Neural cell (in vitro differentiated cells): Measurements from ENCODE around the gene SHPK.

Source experiments
- EZH2 ChIP-seq: fragments of 200-600, 300-800 bp; shearing (Covaris generic), sonication (generic); IDR thresholded peaks from 2 replicates; pipeline ENCODE4 v1.6.1; 2014; ENCODE audit warnings: antibody characterized with exemption, low read length, borderline replicate concordance, mild to moderate bottlenecking; ENCODE audit not compliant: insufficient read depth, poor library complexity, severe bottlenecking
- SMC3 ChIP-seq: fragments of 450-650 bp; conservative IDR thresholded peaks from 2 replicates; pipeline ENCODE4 v1.6.1; 2014; ENCODE audit warnings: antibody characterized with exemption, mild to moderate bottlenecking, moderate library complexity; ENCODE audit not compliant: poor library complexity
- TAF1 ChIP-seq: IDR thresholded peaks from 2 replicates; pipeline ENCODE4 v1.6.1; 2012; ENCODE audit warnings: low read depth
- TF ChIP-seq, protein P1 (sequence below): fragments of 450-650 bp; IDR thresholded peaks from 2 replicates; pipeline ENCODE4 v1.5.1; 2014; ENCODE audit warnings: antibody characterized with exemption, mild to moderate bottlenecking, moderate library complexity; ENCODE audit not compliant: poor library complexity, severe bottlenecking

DNA sequence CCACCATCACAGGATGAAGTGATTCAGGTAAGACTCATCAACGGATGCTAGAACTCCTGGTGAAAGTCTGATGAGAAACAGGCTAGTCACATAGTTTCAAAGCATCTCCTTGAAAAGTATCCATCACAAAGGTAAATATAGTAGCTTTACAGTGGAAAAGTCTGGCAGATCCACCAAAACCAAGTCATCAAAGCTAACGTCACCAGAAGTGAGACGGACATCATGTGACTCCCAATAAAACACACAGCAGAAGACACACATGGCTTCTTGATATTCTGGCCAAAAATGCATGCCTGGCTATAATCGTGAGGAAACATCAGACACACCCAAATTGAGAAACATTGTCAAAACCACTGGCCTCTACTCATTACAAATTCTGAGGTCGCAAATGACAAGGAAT is 60.5 kb downstream of the SHPK start:
- TF ChIP-seq, protein P1, sequence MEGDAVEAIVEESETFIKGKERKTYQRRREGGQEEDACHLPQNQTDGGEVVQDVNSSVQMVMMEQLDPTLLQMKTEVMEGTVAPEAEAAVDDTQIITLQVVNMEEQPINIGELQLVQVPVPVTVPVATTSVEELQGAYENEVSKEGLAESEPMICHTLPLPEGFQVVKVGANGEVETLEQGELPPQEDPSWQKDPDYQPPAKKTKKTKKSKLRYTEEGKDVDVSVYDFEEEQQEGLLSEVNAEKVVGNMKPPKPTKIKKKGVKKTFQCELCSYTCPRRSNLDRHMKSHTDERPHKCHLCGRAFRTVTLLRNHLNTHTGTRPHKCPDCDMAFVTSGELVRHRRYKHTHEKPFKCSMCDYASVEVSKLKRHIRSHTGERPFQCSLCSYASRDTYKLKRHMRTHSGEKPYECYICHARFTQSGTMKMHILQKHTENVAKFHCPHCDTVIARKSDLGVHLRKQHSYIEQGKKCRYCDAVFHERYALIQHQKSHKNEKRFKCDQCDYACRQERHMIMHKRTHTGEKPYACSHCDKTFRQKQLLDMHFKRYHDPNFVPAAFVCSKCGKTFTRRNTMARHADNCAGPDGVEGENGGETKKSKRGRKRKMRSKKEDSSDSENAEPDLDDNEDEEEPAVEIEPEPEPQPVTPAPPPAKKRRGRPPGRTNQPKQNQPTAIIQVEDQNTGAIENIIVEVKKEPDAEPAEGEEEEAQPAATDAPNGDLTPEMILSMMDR, result no peak
- no peak for TF ChIP-seq EZH2
- no peak for TF ChIP-seq SMC3
- TF ChIP-seq TAF1, result no peak
